ENCODE data around the gene SH3PXD2A. TPM values are rescaled to one million over a fixed set of nuclear protein-coding genes. Genes with fewer than 3 reads are reported as not detected.

SH3PXD2A gene
- total RNA-seq, 1 experiment from 2014 or later: 0.48 TPM

DNA sequence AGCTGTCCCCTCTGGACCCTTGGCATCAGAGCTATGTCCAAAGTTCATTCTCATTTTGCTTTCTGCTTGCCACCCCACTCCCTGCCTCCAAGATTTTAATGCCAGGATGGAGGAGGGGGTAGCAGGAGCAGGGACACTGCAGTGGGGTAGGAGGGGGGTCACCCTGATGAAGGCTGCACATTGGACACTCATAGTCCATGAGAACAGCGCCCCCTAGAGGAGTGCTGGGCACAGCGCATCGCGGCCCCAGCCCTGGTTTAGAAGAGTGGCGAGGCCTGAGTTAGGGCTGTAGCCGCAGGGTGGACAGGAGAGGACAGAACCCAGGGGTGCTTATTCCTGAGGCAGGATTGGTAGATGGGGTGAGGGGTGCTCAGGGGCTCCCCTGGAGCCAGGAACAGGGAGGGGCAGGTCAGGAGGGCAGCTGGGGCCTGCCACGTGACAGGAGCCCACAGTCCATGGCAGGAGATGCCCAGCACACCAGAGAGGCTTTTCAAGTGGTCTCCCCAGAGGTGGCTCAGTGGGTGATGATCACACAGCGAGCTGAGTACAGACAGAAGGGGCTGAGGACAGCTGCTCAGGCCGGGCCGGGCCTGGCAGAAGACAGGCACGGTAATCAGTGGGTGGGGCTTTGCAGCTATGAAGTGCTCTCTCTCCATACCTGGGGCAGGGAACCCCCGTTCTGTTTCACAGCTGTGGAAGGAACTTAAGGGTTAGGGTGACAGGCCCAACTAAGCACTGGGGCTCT is 290.4 kb downstream of the SH3PXD2A start:
- peak; percentile 50 for DNase-seq (ENCODE audit: low read depth, low spot score)
- in situ Hi-C loops (cut with HindIII; ENCODE audit: low pct_unique_long_range_greater_than_20kb, low sequenced_read_pairs): no loop called here

- in situ Hi-C loops (cut with HindIII; ENCODE audit: low pct_unique_long_range_greater_than_20kb, low sequenced_read_pairs): no loop called here
These were observed 291.3 kb downstream of the SH3PXD2A start for GRCh38 chr10:103564116-103564501.

DNA sequence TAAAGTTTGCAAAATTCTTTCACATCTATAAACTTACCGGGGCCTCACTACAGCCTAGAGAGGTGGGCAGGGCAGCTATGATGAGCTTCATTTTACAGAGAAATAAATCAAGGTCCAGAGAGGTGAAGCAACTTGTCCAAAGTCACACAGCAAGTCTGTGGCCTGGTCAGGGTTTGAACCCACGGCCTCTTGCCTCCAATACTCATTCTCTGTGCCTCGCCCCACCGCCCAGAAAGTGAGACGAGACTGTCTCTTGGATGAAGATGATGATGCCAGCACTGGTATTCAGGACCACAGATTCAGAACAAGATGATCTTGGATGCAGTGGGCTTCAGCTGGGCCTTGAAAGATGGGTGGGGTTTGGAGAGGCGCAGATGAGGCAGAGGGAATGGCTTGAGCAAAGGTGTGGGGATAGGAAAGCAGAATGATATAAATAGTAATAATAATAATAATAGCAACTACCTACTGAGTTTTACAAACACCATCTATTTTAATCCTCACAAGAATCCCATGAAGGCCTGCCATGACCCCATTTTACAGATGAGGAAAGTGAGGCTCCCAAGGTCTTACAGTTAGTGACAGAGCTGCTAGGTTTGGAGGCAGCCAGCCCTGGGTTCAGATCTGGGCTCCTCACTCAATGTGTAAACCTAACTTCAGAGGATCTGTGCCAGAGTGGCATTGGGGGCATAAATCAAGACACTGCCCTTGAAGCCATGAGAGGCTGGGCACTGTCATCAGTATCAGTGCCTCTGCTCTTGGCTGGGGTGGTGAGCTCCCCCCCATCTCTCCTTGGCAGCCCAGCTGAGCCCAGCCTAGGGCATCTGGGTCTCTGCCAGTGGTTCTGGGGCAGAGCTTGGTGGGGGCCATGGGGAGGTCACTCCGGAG is 291.9 kb downstream of the SH3PXD2A start:
- in situ Hi-C loops (cut with HindIII; ENCODE audit: low pct_unique_long_range_greater_than_20kb, low sequenced_read_pairs): no loop called here
- DNase-seq (ENCODE audit: low read depth, low spot score): no peak

More at GRCh38 chr10:103564116-103564501, 291.3 kb downstream of the SH3PXD2A start:
- DNase-seq (ENCODE audit: low read depth, low spot score): no peak

DNA sequence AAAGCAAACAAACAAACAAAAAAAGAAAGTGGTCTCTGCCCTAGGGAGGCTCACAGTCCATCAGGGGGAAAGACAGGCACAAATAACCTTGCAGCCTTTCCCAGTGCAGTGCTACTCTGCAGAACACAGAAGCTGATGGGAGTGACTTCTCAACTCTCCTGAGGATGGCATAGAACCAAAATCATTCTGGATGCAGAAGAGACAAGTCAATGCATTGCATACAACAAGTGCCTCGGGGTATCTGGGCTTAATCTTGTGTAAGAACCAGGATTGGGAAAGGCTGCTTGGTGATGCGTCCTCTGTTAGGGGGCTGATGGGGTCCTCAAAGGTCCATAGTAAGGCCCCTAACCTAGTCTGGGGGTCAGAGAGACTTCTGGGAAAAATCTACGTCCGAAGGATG is 293.0 kb downstream of the SH3PXD2A start:
- in situ Hi-C loops (cut with HindIII; ENCODE audit: low pct_unique_long_range_greater_than_20kb, low sequenced_read_pairs): no loop called here
- no peak for DNase-seq (ENCODE audit: low read depth, low spot score)

- in situ Hi-C loops (cut with HindIII; ENCODE audit: low pct_unique_long_range_greater_than_20kb, low sequenced_read_pairs): no loop called here
These were observed 294.5 kb downstream of the SH3PXD2A start for GRCh38 chr10:103560886-103561285.

DNA sequence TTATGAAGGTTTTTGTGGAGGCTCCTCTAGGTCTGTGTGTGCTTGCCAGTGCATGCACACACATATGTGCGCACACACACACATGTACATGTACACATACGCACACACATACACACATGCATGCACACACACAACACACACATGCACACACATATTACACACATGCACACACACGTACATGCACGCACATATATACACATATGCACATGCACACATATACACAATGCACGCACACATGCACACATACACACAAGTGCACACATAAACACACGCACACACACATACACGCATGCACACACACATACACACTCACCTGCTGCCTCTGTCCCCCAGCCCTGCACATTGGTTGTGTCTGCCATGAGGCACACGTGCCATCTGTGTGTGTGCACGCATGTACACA is 295.6 kb downstream of the SH3PXD2A start:
- DNase-seq (ENCODE audit: low read depth, low spot score): no peak
- in situ Hi-C loops (cut with HindIII; ENCODE audit: low pct_unique_long_range_greater_than_20kb, low sequenced_read_pairs): no loop called here

More at GRCh38 chr10:103560886-103561285, 294.5 kb downstream of the SH3PXD2A start:
- no peak for DNase-seq (ENCODE audit: low read depth, low spot score)

DNA sequence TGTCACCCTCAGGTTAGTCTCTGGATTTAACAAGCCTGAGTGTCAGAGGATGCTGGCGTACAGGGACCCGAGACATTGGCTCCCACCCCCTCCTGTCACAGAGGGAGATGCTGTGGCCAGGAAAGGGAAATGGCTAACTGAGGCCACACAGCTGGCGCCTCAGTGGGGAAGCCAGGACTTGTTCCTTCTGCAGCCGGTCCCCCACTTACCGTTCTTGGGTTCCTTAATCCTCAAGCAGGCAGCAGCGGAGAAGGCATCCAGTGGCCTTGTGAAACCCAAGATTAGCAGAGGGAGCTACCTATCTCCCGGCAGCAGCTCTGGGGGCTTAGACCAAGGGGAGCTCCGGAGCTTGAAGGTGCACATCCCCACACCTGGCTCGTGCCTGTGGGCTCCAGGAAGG is 296.5 kb downstream of the SH3PXD2A start:
- in situ Hi-C loops (cut with HindIII; ENCODE audit: low pct_unique_long_range_greater_than_20kb, low sequenced_read_pairs): no loop called here

GRCh38 chr10:103557455-103557854 is 297.9 kb downstream of the SH3PXD2A start:
- in situ Hi-C loops (cut with HindIII; ENCODE audit: low pct_unique_long_range_greater_than_20kb, low sequenced_read_pairs): no loop called here
- DNase-seq (ENCODE audit: low read depth, low spot score): no peak

More for the DNA sequence above, 296.5 kb downstream of the SH3PXD2A start:
- no peak for DNase-seq (ENCODE audit: low read depth, low spot score)

DNA sequence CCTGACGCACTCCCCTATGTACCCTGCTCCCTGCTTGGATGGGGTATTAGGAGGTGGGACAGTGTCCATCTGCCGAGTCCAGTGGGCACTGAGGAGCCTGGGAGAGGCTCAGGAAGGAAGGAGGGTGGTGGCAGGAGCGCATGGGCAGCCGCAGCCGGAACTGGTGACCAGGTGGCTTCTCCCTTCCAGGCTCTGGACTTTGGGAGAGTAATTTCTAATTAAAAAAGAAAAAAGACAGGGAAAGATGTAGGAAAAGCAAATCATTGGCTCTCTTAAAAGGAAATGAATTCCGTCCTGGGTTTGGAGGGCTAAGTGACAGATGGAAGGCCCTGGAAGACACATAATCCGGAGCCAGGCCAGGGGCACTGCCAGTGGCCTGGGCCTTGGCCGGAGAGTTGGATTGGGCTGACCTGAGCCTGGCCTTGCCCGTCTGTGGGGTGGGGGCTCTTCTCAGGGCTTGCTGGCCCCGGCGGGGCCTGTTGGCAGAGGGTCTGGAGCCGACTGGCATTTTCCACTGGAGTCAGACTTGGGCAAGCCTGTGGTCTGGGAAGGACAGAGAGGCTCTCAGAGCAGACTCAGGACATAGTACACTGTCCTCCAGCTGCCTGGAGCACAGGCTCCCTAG is 298.9 kb downstream of the SH3PXD2A start:
- DNase-seq (ENCODE audit: low read depth, low spot score): no peak
- in situ Hi-C loops (cut with HindIII; ENCODE audit: low pct_unique_long_range_greater_than_20kb, low sequenced_read_pairs): no loop called here

DNA sequence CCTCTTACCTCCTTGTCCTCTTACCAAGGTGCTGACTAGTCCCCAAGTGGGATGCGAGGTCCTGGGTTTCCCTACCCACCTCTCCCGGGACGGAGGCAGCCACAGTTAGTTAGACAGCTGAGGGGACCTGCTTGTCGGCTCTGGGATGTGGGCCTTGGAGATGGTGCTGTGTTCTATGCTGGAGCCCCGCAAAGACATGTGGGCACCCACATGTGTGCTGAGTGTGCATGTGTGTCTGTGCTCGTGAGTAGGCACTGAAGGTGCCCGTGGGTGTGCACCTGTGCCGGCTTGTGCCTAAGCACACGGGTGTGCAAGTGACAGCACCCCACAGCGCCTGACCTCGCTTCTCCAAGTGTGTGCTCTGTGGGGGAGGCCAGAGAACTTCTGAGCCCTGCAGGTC is 299.7 kb downstream of the SH3PXD2A start:
- no peak for DNase-seq (ENCODE audit: low read depth, low spot score)
- in situ Hi-C loops (cut with HindIII; ENCODE audit: low pct_unique_long_range_greater_than_20kb, low sequenced_read_pairs): no loop called here

GRCh38 chr10:103555325-103555649 is 300.1 kb downstream of the SH3PXD2A start:
- in situ Hi-C loops (cut with HindIII; ENCODE audit: low pct_unique_long_range_greater_than_20kb, low sequenced_read_pairs): no loop called here
- no peak for DNase-seq (ENCODE audit: low read depth, low spot score)

- peak; percentile 8 for DNase-seq (ENCODE audit: low read depth, low spot score)
- in situ Hi-C loops (cut with HindIII; ENCODE audit: low pct_unique_long_range_greater_than_20kb, low sequenced_read_pairs): no loop called here
These were observed 300.7 kb downstream of the SH3PXD2A start for GRCh38 chr10:103554488-103555324.

GRCh38 chr10:103553743-103554487 is 301.5 kb downstream of the SH3PXD2A start:
- in situ Hi-C loops (cut with HindIII; ENCODE audit: low pct_unique_long_range_greater_than_20kb, low sequenced_read_pairs): no loop called here
- DNase-seq (ENCODE audit: low read depth, low spot score): no peak

- DNase-seq (ENCODE audit: low read depth, low spot score): no peak
- in situ Hi-C loops (cut with HindIII; ENCODE audit: low pct_unique_long_range_greater_than_20kb, low sequenced_read_pairs): no loop called here
These were observed 302.3 kb downstream of the SH3PXD2A start for GRCh38 chr10:103552856-103553742.

- DNase-seq (ENCODE audit: low read depth, low spot score): no peak
- in situ Hi-C loops (cut with HindIII; ENCODE audit: low pct_unique_long_range_greater_than_20kb, low sequenced_read_pairs): no loop called here
These were observed 303.5 kb downstream of the SH3PXD2A start for GRCh38 chr10:103551619-103552602.
